ENCODE data around the gene TBC1D7. TPM values are rescaled to one million over a fixed set of nuclear protein-coding genes. Genes with fewer than 3 reads are reported as not detected.

TBC1D7 gene
- total RNA-seq, 1 experiment from 2014 or later, result 44.9 TPM

- TF ChIP-seq ZBTB43 (CRISPR knock-in tag; IDR thresholded peaks at IDR 0.05) (no peak), ATF3 (CRISPR knock-in tag; conservative IDR thresholded peaks at IDR 0.05) (no peak)
Measured at GRCh38 chr6:13278164-13278563, 50.2 kb downstream of the TBC1D7 start (continued).

GRCh38 chr6:13277231-13277630, 51.1 kb downstream of the TBC1D7 start:
- peaks cover 13% of the 10 kb centered on the region for H3K4me1 Mint-ChIP-seq
- no peak for ATAC-seq
- H3K4me3 Mint-ChIP-seq, result no peak overlapping the region
- no peaks in the 10 kb centered on the region for H3K36me3 Mint-ChIP-seq
- POLR2A ChIA-PET, result no interaction called here
- no peaks in the 10 kb centered on the region for H3K27me3 Mint-ChIP-seq (ENCODE audit: low read depth)
- no peak overlapping the region for H3K27ac Mint-ChIP-seq
- no peaks in the 10 kb centered on the region for H3K9me3 Mint-ChIP-seq
- CTCF ChIA-PET, result interaction anchor here (0.7 to 3.2 kb wide), 4 partner anchors 8 to 366 kb away, joined by 3 to 22 read pairs (median 14); no protein-coding TSS in a partner anchor
- TF ChIP-seq TCF7 (CRISPR knock-in tag; IDR thresholded peaks at IDR 0.05; ENCODE audit: low read depth) (no peak), NR1H2 (CRISPR knock-in tag; IDR thresholded peaks at IDR 0.05) (no peak), CDX4 (CRISPR knock-in tag; IDR thresholded peaks at IDR 0.05; ENCODE audit: borderline replicate concordance) (no peak), ZNF263 (CRISPR knock-in tag; IDR thresholded peaks at IDR 0.05; ENCODE audit: low read depth) (no peak), ZNF671 (CRISPR knock-in tag; IDR thresholded peaks at IDR 0.05) (no peak), SMAD4 (CRISPR knock-in tag; IDR thresholded peaks at IDR 0.05) (no peak), CREM (CRISPR knock-in tag; IDR thresholded peaks at IDR 0.05) (no peak)
- DNase-seq (ENCODE audit: low spot score), result no peak

- no peaks in the 10 kb centered on the region for H3K27me3 Mint-ChIP-seq (ENCODE audit: low read depth)
- ATAC-seq (no peak), DNase-seq (ENCODE audit: low spot score) (no peak)
- no peak overlapping the region; the same call in 1 of the 2 replicates for H3K27ac Mint-ChIP-seq
- H3K36me3 Mint-ChIP-seq, result no peaks in the 10 kb centered on the region
- POLR2A ChIA-PET, result no interaction called here
- H3K4me1 Mint-ChIP-seq, result peaks cover 13% of the 10 kb centered on the region
- TF ChIP-seq PRRX2 (CRISPR knock-in tag; IDR thresholded peaks at IDR 0.05), result no peak
- H3K9me3 Mint-ChIP-seq, result no peaks in the 10 kb centered on the region
- CTCF ChIA-PET, result interaction anchor here (0.6 to 1.9 kb wide), 4 partner anchors 11 to 80 kb away, joined by 3 to 6 read pairs (median 3); no protein-coding TSS in a partner anchor
- no peak overlapping the region for H3K4me3 Mint-ChIP-seq
Measured at GRCh38 chr6:13275435-13275989, 52.8 kb downstream of the TBC1D7 start.

- Mint-ChIP-seq H3K9me3 (no peaks in the 10 kb centered on the region), H3K27ac (no peak overlapping the region; the same call in 1 of the 2 replicates), H3K4me3 (no peak overlapping the region), H3K27me3 (ENCODE audit: low read depth) (no peaks in the 10 kb centered on the region), H3K4me1 (peaks cover 14% of the 10 kb centered on the region), H3K36me3 (no peaks in the 10 kb centered on the region)
- ChIA-PET CTCF (interaction anchor here (1.2 to 1.9 kb wide), 2 partner anchors 27 to 80 kb away, joined by 3 to 6 read pairs; no protein-coding TSS in a partner anchor), POLR2A (no interaction called here)
- ATAC-seq, result no peak
- TF ChIP-seq GTF2I (CRISPR knock-in tag; conservative IDR thresholded peaks at IDR 0.05) (no peak), IRF1 (CRISPR knock-in tag; IDR thresholded peaks at IDR 0.05) (no peak)
- no peak for DNase-seq (ENCODE audit: low spot score)
Measured at GRCh38 chr6:13274707-13275434, 53.5 kb downstream of the TBC1D7 start.

All from WTC11 (cell line).